Measurements from ENCODE around the gene TMEM178B. TPM values are rescaled to one million over a fixed set of nuclear protein-coding genes. Genes with fewer than 3 reads are reported as not detected.

The TMEM178B gene
- total and polyA plus RNA-seq, 2 of the 13 experiments (the other 11 are each of a cell fraction or from before 2014, with no cell fraction given) = 0.01 to 0.02 TPM

- Histone ChIP-seq H3K27ac (ENCODE audit: extremely low read length, insufficient read depth, low read length) (no peak overlapping the region), H3K79me2 (ENCODE audit: insufficient read depth, low read length) (no peaks in the 10 kb centered on the region), H4K20me1 (ENCODE audit: insufficient read depth, low read length) (no peaks in the 10 kb centered on the region), H3K9me3 (ENCODE audit: low read length) (no peaks in the 10 kb centered on the region), H3K4me1 (ENCODE audit: insufficient read depth, low read length) (peaks cover 15% of the 10 kb centered on the region; the same call in 1 of the 2 replicates), H2AFZ (ENCODE audit: low read length) (no peak overlapping the region), H3K4me3 (replicated peaks in 1 of 3; ENCODE audit: insufficient read depth in 1 of 3, low read depth in 2 of 3, low read length in 3 of 3) (peak overlapping the region in 2 of 3 experiments; percentile 9 to 57; a peak in 3 of 6 replicates), H3K4me2 (ENCODE audit: low read depth, low read length) (peak overlapping the region; percentile 58), H3K27me3 (ENCODE audit: control insufficient read depth in 1 of 2, insufficient read depth in 2 of 2, low read length in 2 of 2) (peaks cover 9 to 64% of the 10 kb centered on the region in 2 experiments; a peak in 4 of 5 replicates), H3K36me3 (replicated peaks in 1 of 2; ENCODE audit: control insufficient read depth in 1 of 2, insufficient read depth in 2 of 2, low read length in 2 of 2) (no peaks in the 10 kb centered on the region), H3K9ac (ENCODE audit: insufficient read depth, low read depth, low read length) (no peak overlapping the region)
- ATAC-seq = peak; percentile 63
- no peak for DNase-seq (ENCODE audit: low spot score)
- no TSS peak for BruUV-seq (replicated peaks)
- in situ Hi-C loops (cut with HindIII; ENCODE audit: extremely low pct_ligation_motif_present, low pct_unique_long_range_greater_than_20kb) (loop anchor here (25.0 kb wide), 1 partner anchor 465 kb away; no protein-coding TSS in a partner anchor), intact Hi-C loops (cut with micrococcal nuclease; ENCODE audit: unreplicated experiment) (loop anchor here (1.0 to 5.0 kb wide), 2 partner anchors 38 to 460 kb away; no protein-coding TSS in a partner anchor)
- no peak for FAIRE-seq
- WGBS (ENCODE audit: low lambda C conversion rate) = 3% methylated on average over 8 of the region's 61 CpGs
- CTCF ChIA-PET (ENCODE audit: low intra/inter-chr PET ratio, low total read pairs) = no interaction called here
- POLR2A ChIA-PET = no interaction called here
- TF ChIP-seq ZNF343 (CRISPR knock-in tag; IDR thresholded peaks at IDR 0.05) (no peak), ZFX (CRISPR knock-in tag; IDR thresholded peaks at IDR 0.05; ENCODE audit: low read depth) (no peak), ZNF788 (CRISPR knock-in tag; IDR thresholded peaks at IDR 0.05; ENCODE audit: borderline replicate concordance) (no peak)
- TF ChIP-seq, protein P1, sequence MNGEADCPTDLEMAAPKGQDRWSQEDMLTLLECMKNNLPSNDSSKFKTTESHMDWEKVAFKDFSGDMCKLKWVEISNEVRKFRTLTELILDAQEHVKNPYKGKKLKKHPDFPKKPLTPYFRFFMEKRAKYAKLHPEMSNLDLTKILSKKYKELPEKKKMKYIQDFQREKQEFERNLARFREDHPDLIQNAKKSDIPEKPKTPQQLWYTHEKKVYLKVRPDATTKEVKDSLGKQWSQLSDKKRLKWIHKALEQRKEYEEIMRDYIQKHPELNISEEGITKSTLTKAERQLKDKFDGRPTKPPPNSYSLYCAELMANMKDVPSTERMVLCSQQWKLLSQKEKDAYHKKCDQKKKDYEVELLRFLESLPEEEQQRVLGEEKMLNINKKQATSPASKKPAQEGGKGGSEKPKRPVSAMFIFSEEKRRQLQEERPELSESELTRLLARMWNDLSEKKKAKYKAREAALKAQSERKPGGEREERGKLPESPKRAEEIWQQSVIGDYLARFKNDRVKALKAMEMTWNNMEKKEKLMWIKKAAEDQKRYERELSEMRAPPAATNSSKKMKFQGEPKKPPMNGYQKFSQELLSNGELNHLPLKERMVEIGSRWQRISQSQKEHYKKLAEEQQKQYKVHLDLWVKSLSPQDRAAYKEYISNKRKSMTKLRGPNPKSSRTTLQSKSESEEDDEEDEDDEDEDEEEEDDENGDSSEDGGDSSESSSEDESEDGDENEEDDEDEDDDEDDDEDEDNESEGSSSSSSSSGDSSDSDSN (CRISPR knock-in tag; IDR thresholded peaks at IDR 0.05) = peak; percentile 86
These were observed 1.2 kb upstream of the TMEM178B start for GRCh38 chr7:141072548-141073172.

Data from HepG2 (cell line).